HCT116 (cell line): ENCODE results near the gene SHC1.

Experiments used
- CTCF ChIP-seq, 3 experiments: fragments of 200-600 bp in 1 of 3; sonication (generic) in 1 of 3; IDR thresholded peaks in 2 of 3; conservative IDR thresholded peaks in 1 of 3; 2 replicates each; pipeline ENCODE4 v1.5.1; 2012 to 2017; ENCODE audit warnings: low read depth in 2 of 3, low read length in 2 of 3, antibody characterized with exemption in 1 of 3, borderline replicate concordance in 1 of 3, control low read depth in 1 of 3, mild to moderate bottlenecking in 1 of 3, mixed read lengths in 1 of 3, mixed run types in 1 of 3, moderate library complexity in 1 of 3; ENCODE audit not compliant: insufficient read depth in 1 of 3
- FOSL1 ChIP-seq: IDR thresholded peaks from 2 replicates; pipeline ENCODE4 v1.6.1; 2012; ENCODE audit warnings: low read depth
- POLR2A ChIP-seq: IDR thresholded peaks from 2 replicates; pipeline ENCODE4 v1.7.0; 2011; ENCODE audit warnings: borderline replicate concordance; ENCODE audit not compliant: insufficient read depth, insufficient read length; ENCODE audit errors: extremely low read depth
- POLR2AphosphoS5 ChIP-seq: IDR thresholded peaks from 2 replicates; pipeline ENCODE4 v1.6.1; 2011; ENCODE audit warnings: mild to moderate bottlenecking, low read depth, low read length, moderate library complexity
- TCF7L2 ChIP-seq: IDR thresholded peaks from 2 replicates; pipeline ENCODE4 v1.7.0; 2011; ENCODE audit warnings: borderline replicate concordance, inconsistent platforms; ENCODE audit not compliant: insufficient read depth, insufficient read length; ENCODE audit errors: extremely low read depth

- TF ChIP-seq CTCF (IDR thresholded peaks at IDR 0.05 in 2 of 3, conservative IDR thresholded peaks at IDR 0.05 in 1 of 3; ENCODE audit: borderline replicate concordance in 1 of 3, insufficient read depth in 1 of 3, low read depth in 2 of 3, low read length in 2 of 3) (no peak), TCF7L2 (no peak), POLR2AphosphoS5 (peak; percentile 32), FOSL1 (no peak), POLR2A (no peak)
These were observed 8.3 kb downstream of the SHC1 start for GRCh38 chr1:154962156-154962749.
